ENCODE results near the gene ILF3.

Gene ILF3

DNA sequence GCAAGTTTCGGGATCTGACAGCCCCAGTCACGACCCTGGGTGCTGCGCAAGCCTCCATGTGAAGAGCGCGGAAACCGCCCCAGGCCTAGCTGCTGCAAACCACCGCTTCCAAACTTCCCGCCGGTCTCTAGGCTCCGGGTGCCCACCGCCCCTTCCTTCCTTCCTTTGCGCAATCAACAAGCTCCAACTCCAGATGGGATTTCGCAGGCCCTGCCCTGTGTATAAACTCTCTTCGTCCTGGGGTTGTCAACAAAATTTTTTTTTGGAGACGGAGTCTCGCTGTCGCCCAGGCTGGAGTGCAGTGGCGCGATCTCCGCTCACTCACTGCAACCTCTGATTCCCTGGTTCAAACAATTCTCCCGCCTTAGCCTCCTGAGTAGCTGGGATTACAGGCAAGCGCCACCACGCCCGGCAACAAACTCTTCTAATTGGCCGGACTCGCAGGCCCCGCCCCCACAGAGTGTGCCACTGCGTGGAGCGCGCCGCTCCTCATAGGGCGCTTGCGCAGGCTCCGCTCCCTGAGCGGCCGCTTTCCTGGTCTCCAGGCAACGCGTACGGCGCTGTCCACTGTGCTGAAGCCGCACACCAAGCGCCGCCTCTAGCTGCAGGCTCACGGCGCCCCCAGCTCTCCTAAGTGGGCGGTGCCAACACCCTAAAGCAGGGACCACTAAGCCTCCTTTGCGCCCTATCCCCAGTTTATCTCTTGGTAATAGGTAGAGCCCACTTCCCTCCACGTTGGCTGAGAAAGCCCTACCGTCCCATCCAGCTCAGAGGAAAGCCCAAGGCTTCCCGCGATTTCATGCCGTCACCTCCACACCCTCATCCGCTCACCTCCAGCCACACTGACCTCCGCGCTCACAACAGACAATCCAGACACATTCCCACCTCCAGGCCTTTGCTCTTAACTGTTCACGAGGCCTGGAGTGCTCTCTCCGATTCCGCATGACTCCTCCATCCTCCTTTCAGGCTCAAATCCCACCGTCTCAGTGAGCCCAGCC lies 41.6 kb downstream of the ILF3 start:
- peak; percentile 86 for DNase-seq (ENCODE audit: low read depth)

DNA sequence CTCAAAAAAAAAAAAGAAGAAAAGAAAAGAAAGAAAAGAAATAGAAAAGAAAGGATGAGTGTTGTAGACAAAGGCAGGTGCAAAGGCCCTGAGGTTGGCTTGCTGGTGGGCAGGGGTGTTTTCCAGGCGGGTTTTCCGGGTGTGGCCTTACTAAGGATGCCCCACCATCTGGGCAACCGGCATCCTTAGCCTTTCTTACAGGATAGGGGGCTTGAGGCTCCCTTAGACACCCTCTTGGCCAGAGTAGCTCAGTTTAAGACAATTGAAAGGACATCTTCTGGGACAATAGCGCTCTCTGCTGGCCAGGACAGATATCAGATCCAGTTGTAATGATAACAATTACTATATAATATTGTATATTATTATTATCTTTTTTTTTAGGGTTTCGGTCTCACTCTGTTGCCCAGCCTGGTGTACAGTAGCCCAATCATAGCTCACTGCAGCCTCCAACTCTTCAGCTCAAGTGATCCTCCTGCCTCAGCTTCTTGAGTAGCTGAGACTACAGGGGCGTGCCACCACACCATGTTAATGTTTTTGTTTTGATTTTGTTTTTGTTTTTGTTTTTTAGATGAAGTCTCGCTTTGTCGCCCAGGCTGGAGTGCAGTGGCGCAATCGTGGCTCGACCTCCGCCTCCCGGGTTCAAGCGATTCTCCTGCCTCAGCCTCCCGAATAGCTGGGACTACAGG lies 45.6 kb downstream of the ILF3 start:
- DNase-seq (ENCODE audit: low read depth), result no peak

DNA sequence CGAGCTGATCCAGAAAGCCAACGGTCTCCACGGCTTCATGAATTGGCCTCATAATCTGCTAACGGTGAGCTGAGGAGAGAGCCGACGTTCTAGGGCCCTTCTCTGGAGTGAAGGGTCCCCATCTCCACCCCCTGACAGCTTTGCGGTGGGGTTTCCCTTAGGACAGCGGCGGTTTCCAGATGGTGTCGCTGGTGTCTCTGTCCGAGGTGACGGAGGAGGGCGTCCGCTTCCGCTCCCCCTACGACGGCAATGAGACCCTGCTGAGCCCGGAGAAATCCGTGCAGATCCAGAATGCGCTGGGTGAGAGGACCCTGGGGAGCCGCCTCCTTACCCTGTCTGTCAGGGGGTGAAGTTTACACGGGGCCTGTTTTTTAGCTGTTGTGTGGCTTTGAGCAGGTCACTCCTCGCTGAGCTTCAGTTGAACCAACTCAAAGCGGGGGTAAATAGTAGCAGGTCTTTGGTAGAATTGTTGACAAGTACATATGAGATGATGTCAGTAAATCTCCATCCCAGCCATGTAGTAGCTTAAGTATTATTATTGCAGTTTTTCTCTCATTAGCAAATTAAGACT lies 47.9 kb downstream of the ILF3 start:
- DNase-seq (ENCODE audit: low read depth), result no peak

DNA sequence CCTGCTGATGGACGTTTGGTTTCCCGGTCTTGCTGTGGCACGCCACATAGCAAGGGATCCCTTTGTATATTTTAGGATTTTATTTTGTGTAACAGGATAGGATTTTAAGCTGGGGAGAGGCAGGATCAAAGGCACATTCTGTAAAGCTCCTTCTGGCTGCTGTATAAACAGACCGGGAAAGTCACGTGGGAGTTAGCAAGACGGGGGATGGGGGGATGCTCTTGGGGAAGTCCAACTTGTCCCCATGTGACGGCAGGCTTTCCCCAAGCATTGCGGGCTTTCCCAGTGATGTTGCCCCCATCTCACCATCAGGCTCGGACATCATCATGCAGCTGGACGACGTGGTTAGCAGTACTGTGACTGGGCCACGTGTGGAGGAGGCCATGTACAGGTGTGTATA lies 52.8 kb downstream of the ILF3 start:
- no peak for DNase-seq (ENCODE audit: low read depth)

DNA sequence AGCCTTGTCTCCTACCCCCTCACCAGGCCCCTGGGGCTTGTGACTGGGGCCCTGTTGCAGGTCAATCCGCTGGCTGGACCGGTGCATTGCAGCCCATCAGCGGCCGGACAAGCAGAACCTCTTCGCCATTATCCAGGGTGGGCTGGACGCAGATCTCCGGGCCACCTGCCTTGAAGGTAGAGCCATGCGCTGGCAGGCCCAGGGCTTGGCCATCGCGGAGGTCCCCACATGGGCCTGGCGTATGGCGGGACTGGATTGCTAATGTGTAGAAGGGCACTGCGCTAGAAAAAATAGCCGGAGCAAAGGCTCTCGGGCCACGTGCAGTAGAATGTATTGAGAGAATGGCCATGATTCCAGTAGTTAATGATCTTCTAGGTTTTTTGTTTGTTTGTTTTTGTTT lies 53.3 kb downstream of the ILF3 start:
- no peak for DNase-seq (ENCODE audit: low read depth)

DNA sequence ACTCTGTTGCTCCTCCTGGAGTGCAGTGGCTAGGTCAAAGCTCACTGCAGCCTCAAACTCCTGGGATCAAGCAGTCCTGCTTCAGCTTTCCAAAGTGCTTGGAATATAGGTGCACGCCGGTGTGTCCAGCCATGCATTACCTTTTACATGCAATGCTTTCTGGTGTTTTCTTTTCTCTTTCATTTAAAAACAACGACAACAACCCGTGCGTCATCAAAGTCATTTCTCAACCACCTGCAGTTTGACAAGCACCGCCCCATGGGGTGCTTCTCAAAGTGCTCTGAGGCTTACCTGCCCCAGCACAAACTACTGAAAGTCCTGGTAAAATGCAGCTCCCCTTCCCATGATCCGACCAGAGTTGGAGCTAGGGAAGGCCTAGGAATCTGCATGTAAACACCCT lies 54.1 kb downstream of the ILF3 start:
- DNase-seq (ENCODE audit: low read depth), result no peak

DNA sequence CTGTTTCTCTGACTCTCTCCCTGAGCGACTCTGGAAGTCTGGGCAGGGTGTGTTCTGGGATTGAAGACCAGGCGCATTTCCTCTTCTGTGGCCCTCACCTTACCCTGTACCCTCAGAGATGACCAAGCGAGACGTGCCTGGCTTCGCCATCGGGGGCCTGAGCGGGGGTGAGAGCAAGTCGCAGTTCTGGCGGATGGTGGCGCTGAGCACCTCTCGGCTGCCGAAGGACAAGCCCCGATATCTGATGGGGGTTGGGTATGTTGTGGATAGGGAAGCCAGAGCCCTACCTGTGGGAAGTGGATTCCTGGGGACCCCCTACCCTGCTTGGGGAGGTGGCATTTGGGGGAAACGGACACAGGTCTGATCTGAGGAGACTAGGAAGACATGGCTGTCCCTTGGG lies 57.9 kb downstream of the ILF3 start:
- no peak for DNase-seq (ENCODE audit: low read depth)

DNA sequence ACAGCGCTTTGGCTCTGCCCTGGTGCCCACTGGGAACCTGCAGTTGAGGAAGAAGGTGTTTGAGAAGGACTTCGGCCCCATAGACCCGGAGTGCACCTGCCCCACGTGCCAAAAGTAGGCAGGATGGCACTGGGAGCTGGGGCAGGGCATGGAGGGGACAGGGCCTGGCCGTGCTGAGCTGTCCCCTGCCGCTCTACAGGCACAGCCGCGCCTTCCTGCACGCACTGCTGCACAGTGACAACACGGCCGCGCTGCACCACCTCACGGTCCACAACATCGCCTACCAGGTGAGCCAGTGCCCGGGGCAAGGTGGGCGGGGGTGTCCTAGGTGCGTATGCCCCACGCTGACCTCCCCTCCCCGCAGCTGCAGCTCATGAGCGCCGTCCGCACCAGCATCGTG lies 58.6 kb downstream of the ILF3 start:
- no peak for DNase-seq (ENCODE audit: low read depth)

DNA sequence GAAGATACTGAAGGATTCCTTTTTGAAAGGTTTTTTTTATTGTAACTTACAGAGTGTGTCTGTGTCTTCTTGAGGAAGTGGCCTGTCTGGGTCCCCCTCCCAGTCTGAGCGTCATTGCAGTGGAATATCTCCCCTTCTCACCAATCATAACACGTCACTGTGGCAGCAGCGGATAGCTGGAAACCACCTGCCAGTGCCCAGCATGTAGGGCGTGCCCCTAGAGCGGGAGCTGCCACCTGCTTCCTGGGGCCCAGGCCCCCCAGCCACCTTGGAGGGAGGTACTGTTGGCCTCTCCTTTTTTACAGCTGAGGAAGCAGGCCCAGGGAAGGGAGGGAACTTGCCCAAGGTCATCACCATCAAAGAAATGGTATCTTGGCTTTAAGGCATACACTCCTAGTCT lies 59.2 kb downstream of the ILF3 start:
- DNase-seq (ENCODE audit: low read depth), result no peak

DNA sequence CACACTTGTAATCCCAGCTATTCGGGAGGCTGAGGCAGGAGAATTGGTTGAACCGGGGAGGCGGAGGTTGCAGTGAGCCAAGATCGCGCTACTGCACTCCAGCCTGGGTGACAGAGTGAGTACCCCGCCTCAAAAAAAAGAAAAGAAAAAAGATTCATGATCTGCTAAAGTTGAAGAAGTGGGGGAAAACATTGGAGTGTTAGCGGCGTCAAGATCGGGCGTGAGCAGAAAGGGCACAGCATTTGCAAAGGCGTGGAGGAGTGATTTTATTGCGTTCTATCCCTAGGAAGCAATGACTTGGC lies 62.9 kb downstream of the ILF3 start:
- DNase-seq (ENCODE audit: low read depth), result no peak

DNA sequence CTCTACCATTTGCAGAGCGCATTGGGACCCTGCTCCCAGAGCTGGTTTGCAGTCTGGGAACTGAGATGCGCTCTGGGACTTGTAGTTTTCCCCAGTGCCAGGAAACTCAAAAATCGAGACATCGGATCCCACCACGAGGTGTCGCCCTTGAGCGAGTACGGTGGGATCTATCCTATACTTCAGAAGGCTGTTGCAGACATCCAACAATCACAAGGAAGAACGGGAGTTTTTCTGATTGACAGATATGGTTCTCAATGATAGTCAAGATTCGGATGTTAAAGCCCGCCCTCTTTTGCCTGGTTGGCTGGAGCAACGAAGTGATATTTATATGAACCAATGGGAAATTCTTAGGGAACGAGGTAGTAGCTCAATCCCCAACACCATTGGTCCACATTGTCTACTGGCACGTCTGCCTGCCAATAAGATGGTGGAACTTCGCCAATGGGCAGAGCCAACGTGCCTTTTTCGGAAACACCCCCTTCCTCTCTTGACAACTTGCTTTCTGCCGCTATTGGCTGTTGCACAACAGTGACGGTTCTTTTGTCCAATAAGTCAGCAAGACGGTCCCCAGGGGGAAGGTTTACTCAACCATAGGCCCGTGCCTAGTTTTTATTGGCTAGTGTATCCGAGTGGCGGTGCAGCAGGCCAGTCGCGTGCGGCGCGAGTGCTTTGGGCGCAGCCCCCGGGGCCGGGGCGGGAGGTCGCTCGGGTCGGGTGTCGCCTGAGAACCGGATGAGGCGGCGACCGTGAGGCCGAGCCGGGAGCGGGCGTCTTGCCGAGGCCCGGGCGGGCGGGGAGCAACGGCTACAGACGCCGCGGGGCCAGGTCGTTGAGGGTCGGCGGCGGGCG lies 63.4 kb downstream of the ILF3 start, which contains the start of gene DNM2:
Gene DNM2, plus strand, starts transcription at position 724 of the 849 bp plus-strand sequence. CDS start 164 bp downstream, outside the sequence.
- DNase-seq (ENCODE audit: low read depth), result peak; percentile 100

DNA sequence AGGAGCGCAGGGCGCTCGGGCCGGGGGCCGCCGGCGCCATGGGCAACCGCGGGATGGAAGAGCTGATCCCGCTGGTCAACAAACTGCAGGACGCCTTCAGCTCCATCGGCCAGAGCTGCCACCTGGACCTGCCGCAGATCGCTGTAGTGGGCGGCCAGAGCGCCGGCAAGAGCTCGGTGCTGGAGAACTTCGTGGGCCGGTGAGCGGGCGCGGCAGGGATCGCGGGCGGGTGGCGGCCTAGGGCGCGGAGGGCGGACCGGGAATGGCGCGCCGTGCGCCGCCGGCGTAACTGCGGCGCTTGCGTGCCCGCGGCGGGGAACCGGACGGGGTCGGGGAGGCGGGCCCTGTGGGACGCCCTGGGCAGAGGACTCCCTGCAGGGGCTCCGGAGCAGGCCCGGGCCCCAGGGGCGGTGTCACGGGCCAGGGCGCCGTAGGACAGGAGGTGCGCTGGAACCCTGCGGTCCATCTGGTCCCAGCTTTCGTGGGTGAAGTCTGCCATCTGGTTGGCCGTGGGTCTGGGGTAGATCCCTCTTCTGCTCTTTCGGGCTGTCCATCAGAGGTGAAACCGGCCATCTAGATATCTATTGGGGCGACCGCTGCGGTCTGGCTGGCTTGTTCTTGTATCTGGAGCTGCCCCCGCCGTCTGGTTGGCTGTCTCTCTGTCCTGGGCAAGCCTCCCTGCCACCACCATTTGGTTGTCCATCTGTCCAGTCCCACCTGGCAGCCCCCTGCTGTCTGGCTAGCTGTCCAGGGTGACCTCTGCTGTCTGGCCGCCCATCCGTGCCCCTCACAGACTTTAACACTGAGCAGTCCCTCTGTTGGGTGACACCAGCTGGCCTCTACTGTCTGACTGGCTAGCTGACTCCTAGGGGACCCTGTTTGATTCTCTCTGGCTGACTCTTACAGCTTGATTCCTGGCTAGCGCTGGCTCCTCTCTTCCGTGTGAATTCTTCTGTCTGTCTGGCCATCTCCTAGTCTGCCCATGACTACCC lies 64.4 kb downstream of the ILF3 start:
- DNase-seq (ENCODE audit: low read depth), result no peak

DNA sequence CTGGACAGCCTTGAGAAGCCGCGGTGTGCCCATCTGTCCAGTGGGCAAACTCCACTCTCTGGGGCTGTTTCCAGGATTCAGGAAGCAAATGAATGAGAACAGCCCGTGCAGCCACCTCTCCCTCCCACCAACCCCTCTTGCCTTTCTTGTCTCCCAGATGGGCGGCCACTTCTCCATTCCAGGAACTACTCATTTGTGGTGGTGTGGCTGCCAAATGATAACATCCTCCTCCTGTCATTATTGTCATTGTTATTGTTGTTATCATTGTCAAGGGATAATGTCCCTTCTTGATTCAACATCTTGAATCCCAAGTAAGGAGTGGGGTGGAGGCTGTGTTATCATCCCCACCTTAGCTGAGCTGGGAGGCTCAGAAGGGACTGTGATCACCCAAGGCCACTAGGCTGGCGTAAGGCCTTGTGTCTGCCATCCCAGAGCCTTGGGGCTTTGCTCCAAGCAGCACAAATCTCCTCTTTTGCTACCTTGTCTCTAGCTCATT lies 65.4 kb downstream of the ILF3 start:
- no peak for DNase-seq (ENCODE audit: low read depth)

DNA sequence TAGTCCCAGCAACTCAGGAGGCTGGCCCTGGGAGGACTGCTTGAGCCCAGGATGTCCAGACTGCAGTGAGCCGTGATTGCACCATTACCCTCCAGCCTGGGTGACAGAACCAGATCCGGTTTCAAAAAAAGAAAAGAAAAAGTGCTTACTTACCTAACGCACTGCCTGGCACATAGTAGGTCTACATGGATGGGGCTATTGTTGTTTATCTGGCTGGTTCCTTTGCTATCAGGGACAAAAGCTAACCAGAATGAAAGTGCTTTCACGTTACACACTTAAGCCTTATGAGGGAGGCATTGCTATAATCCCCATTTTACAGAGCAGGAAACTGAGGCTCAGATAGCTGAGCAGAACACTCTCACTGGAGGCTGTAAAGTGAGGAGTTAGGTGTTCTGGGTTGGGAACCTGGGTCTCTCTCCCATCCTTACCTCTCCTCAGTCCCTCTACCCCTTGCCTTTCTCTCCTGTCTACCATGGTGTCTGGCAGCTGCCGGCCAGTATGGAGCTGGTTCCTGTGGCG lies 66.5 kb downstream of the ILF3 start:
- no peak for DNase-seq (ENCODE audit: low read depth)

DNA sequence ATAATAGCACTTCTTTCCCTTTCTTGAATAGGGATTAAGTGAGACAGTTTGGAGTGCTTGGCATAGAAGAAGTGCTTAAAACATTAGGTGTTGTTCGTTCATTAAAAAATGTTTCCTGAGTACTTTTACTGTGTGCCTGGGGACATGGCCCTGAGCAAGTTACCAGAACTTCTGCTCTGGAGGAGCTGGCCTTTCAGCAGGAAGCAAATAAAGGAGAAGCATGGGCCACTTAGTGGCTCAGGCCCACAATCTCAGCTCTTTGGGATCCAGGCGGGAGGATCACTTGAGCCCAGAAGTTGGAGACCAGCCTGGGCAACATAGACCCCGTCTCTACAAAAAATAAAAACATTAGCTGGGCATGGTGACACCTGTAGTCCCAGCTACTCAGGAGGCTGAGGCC lies 69.4 kb downstream of the ILF3 start:
- DNase-seq (ENCODE audit: low read depth), result no peak

DNA sequence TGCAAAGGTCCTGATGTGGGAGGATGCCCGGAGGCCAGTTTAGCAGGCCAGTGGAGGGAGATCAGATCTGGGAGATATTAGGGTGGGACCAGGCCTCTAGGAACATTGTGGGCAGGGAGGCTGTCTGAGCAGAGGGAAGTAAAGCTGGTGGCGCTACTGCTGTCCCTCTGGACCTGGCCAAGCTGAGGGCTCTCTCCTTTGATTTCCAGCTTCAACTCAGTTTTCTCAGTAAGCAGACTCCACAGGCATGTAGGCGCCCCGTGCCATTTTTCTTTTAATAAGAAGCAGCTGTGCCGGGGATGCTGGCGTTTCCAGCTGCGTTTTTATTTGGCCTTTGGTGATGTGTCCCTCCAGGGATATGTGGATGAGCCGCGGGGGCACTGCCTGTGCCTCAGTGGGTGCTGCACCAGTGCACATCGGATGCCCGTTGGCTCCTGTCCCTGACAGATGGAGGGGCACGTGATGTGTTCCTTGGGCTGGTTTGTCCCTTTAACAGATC lies 70.5 kb downstream of the ILF3 start:
- no peak for DNase-seq (ENCODE audit: low read depth)

DNA sequence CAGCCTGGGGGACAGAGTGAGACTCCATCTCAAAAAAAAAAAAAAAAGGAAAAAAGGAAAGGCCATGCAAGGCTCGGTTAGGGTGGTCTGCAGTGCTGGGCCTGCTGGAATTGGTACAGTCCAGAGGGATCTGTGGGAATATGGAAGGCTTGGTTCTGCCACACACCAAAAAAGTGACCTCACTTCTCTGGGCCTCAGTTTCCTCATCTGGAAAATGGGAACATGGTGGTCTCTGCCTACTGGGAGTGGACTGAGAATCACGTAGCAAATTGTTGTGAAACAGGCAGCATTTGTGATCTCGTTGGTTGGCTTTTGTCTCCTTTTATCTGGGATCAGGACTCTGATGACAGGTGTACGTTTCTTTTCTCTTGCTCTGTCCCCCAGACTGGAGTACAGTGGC lies 71.3 kb downstream of the ILF3 start:
- DNase-seq (ENCODE audit: low read depth), result no peak

DNA sequence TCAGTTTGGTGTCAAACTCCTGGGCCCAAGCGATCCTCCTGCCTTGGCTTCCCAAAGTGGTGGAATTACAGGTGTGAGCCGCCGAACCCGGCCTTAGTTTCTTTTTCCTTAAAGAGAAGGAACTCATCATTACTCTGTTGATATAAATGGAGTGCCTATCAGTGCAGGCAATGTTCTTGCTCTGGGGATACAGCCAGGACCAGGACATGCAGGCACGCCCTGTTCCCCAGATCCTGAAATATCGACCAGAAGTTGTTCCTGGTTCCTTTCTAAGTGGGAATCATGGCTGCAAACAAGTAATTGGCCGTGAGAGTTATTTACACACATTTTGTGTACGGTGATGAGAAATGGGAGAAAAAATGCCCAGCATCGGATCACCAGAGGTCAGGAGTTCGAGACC lies 72.1 kb downstream of the ILF3 start:
- DNase-seq (ENCODE audit: low read depth), result no peak

DNA sequence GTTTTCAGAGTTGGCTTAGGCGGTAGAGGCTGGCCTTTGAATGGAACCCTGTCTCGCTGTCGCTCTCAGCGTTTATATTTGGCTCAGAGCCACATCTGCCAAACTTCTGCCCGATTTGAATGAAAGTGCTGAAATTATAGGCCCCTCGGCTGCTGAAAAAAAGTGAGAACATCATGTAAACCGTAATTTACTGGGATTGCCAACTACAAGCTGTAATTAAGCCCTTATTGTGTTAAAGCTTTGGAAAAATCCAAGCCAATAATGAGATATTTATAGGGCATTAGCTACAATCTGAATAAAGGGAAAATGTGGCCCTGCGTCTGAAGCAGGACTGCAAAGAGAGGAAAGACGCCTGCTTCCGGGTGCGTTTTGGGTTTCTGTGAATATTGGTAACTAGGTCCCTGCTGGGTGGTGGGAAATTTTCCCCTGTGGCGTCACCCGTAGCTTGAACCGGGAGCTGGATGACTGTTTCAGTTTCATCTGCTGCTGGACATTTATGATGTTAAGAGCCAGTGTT lies 73.6 kb downstream of the ILF3 start:
- no peak for DNase-seq (ENCODE audit: low read depth)

DNA sequence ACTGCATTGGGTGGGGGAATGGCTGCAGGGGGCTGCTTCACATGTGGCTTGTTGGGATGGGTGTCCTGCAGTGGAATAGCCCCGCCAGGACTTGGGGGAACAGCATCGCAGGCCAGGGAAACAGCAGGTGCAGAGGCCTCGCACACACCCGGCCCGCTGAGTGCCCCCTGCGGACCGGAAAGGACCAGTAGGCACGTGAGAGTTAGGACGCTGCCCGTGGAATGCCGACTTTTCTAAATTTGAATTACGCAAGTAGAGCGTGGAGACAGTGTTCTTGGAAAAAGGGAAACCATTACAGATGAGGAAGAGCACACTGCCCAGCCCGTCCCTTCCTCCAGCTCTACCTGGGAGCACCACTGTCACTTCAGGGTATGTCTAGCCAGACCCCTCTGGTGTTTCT lies 75.3 kb downstream of the ILF3 start:
- no peak for DNase-seq (ENCODE audit: low read depth)
